Germinal center (tissue), 1 donor: Measurements from ENCODE around the gene FAAP100.

Experiments used
- DNase-seq: peaks from one replicate; pipeline ENCODE4 v3.0.0; 2012; ENCODE audit warnings: mixed read lengths, low spot score

The FAAP100 gene

DNA sequence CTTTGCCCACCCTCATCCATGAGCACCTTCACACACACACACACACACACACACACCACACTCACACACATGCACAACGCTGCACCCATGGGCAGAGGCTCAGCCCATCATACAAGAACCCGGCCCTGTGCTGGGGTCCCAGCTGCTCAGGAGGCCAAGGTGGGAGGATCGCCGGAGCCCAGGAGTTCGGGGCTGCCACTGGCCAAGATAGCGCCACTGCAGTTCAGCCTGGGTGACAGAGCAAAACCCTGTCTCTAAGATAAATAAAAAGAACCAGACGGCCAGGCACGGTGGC lies 27.3 kb downstream of the FAAP100 start:
- no peak for DNase-seq

- no peak for DNase-seq
These were observed 27.9 kb downstream of the FAAP100 start for GRCh38 chr17:81524039-81524864.

DNA sequence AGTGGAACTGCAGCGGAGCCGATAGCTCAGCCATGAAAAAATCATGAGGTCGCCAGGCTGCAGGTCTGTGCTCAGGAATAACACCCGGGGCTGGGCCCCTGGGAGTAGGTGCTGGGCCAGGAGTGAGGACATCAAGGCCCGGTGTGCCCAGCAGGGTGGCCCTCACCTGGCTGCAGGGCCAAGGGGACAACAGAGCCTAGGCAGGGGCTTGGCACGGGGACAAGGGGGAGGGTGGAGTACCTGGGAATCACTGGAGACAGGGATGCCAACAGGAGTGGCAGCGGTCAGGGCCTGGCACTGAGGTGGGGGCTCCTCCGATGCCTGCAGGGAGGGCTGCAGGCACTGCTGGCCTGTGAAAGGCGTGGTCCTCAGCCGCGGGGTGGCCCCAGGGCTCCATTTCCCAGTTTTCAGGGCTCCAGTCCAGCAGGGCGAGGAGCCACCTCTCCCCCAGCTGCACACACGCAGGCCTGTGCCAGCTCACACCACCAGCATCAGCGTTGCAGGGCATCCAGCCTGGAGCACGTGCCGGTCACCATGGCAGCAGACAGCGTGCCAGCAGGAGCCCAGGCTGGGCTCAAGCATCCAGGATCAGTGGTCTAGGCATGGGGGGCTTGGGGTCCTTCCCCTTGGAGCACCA lies 28.6 kb downstream of the FAAP100 start:
- no peak for DNase-seq

DNA sequence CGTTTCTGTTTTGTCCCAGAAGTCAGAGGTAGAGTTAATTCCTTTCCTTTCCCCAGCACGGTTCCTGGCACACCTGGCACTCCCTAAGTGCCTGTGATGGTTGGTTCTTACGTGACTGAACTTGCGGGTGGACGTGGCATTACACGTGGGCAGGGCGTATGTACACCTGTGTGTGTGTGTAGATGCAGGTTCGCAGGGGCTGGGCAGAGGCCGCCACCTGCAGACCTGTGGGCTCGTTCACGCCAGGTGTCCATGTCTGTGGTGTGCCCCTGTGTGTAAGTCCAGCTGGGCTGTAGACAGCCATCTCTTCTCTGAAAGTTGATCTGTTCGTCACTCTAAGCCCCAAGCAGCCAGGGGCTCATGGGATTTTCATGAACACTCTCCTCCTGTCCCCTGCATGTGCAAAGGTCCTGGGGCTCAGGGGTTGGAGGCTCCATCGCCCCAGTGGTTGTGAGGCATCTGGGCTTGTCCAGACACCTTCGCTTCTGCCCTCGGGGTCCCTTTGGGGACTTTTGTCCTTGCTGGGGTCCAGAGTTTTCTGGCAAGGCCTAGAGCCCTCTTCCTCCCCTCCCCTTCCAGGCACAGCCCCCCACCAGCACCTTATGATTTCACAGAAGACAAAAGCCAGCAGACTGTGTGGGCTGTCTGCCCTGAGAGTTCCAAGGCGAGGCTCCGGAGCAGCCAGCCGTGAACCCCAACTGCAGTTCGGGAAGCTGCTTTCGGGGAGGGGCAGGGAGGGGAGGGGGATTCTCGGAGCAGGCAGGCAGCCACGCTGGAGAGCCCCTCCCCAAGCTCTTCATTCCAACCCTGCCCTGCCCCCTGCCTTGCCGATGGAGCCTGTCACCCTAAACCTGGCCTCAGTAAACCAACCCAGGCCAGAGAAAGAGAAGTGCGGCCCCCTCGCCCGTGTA lies 29.4 kb downstream of the FAAP100 start:
- peak; percentile 38 for DNase-seq

GRCh38 chr17:81520021-81520901 lies 31.9 kb downstream of the FAAP100 start:
- no peak for DNase-seq

- peak; percentile 67 for DNase-seq
These were observed 32.7 kb downstream of the FAAP100 start for GRCh38 chr17:81519284-81520020.

GRCh38 chr17:81518785-81519283 lies 33.3 kb downstream of the FAAP100 start:
- no peak for DNase-seq

DNA sequence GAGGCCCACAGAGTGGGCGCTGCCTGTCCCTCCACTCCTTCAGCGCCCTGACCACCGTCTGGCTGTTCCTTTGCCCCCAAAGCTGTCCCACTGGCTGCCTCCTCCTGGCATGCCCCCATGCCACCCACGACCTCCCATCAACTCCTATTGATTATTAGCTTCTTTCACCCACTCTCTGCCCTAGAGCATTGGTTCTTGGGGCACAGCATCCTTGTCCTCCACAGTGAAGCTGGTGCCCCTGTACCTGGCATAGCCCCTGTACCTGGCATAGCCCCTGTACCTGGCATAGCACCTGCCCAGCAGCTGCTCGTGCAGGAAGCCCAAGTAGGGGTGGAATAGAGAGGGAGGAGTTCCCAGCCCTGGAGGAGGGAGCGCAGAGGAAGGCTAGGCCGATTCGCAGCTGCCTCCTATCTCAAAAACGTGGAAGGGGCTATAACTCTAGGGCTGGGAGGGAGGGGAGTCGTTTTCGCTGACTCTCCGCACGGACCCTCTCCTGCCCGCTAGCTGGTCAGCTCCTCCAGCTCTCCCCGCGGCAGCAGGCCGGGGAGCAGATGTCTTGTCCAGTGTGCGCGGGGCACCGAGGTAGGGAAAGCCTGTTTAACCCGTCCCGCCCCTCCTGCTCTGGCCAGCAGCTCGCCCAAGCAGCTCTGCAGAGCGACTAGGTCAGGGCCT lies 33.9 kb downstream of the FAAP100 start:
- no peak for DNase-seq

DNA sequence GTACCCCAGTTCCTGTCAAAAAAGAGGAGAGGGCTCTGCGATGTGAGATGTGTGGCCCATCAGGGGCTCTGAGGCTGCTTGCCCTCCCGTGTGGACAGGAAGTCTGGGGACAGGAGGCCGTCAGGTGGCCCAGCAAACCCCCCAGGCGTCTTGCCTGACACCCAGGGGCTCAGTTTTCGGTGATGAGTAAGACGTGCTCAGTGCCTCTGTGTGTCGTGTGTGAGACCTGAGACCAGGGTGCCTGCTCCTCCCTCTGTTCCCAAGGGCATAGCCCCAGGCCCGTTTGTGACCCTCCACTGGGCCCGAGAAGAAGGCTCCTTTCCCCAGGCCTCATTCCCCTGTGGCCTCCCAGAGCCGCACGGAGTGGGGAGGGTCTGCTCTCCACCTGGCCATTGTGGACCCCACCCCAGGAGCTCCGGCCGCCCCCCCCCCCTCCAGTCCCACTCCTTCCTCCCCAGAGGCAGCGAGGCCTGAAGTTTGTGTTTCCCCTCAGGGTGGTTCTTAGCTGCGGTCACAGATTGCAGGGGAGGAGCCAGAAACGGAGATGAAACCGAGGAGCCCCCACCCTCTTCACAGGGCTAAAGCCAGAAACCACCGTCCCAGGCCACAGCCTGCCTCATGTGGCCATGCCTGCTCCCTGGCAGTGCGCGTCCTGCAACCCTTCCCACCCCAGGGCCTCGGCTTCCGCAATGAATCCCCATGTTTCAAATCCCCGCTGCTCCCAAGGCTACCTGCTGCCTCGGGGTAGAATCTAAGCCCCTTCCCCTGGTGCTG lies 34.6 kb downstream of the FAAP100 start:
- DNase-seq = peak; percentile 82

GRCh38 chr17:81517009-81517338 lies 35.2 kb downstream of the FAAP100 start:
- DNase-seq = no peak

GRCh38 chr17:81516439-81516838 lies 35.7 kb downstream of the FAAP100 start:
- DNase-seq = no peak

DNA sequence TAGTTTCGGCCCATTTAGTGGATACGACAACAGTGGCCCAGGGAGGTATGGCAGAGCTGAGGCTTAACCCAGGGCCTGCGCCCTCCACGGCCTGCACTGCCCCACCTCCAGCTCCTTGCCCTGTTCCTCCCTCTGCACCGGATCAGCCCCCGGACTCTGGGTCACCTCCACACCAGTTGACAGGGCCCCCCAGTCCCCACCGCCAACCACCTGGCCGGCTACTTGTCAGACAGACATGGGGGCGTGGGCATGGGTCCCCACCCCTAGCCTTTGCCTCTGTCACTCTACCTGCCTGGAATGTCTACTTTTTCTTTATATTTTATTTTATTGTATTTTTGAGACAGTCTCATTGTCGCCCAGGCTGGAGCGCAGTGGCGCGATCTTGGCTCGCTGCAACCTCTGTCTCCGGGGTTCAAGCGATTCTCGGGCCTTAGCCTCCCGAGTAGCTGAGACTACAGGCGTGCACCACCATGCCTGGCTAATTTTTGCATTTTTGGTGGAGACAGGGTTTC lies 36.6 kb downstream of the FAAP100 start:
- DNase-seq = no peak

DNA sequence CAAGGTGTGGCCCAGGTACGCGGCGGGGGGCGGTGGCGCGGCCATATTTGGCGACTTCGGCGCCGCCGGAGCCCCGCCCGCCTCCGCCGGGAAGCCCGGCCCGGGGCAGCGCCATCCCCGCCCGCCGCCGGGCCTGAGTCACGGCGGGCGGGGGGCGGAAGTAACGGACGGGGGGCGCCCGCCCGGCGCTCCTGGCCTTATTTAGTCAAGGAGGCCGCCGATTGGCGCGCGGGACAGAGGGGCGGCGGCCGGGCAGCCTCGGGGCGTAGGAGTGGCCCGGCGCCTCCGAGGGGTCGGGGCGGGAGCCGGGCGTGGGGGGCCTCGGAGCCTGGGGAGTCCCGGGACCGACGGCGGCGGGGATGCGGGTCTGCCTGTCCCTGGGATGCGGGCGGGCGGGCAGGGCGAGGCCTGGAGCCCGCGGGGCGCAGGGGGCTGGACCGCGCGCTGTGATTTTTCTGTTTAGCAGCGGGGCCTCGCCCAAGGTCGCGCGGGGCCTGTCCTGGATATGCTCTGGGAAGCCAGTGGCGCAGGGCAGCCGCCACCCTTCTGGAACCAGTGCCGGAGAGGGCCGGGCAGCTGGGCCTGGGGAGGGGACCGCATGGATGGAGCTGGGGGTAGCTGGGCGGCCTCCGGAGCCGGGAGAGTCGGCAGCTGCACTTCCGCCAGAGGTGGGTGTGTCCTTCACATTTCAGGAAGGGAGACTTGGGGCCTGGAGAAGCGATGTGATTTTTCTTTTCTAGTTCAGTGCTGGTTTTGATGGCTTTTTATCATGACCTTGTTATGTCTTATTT lies 37.2 kb downstream of the FAAP100 start:
- peak; percentile 68 for DNase-seq

GRCh38 chr17:81514489-81514738 lies 37.7 kb downstream of the FAAP100 start:
- DNase-seq = no peak

GRCh38 chr17:81513753-81514488 lies 38.2 kb downstream of the FAAP100 start:
- peak; percentile 39 for DNase-seq

DNA sequence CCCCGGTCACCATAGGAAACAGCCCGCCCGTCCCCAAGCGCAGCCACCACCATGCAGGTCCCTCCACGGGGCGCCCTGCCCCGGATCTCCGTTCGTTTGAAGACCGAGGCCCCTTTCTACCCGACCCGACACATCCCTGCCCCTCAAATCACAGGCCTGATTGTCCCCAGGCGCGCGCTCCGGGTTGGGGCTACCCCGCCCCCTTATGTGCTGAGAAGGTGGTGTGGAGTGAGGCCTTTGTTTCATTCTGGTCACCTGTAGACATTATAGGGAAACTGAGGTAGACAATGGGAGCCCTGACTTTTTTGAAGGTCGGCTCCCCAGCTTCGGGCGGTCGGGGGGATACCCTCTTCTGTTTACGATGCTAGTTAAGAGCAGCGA lies 38.8 kb downstream of the FAAP100 start:
- DNase-seq = peak; percentile 69

- DNase-seq = peak; percentile 95
These were observed 39.4 kb downstream of the FAAP100 start, which contains the start of gene ACTG1 for GRCh38 chr17:81512562-81513371. ACTG1 (minus strand) TSS chr17:81512799; CDS start chr17:81512354, 445 bp downstream.
